Measurements from ENCODE around the gene MTA1.

GRCh38 chr14:105410642-105411016, 9.0 kb upstream of the MTA1 start:
- TF ChIP-seq CTCF (IDR thresholded peaks at IDR 0.05; ENCODE audit: insufficient read depth, low read length, poor library complexity, severe bottlenecking), result no peak
- no peak for TF ChIP-seq EZH2phosphoT487 (conservative IDR thresholded peaks at IDR 0.05; ENCODE audit: low read length)

All from SU-DHL-6 (cell line).